GM18951 (cell line): ENCODE data around the gene DPY19L1.
"Not testable (repeated sequence)": the region's sequence is repeated elsewhere in the genome, so short reads cannot be mapped to it uniquely, and the experiment has no call there.

Experiments used
- POLR2A ChIP-seq: IDR thresholded peaks from 4 replicates; pipeline ENCODE4 v1.6.1; 2011; ENCODE audit warnings: mild to moderate bottlenecking; ENCODE audit not compliant: insufficient read length, insufficient read depth; ENCODE audit errors: extremely low read depth
- in situ Hi-C: fragments of 300-500 bp; cut with MboI; formaldehyde crosslinking; loops from one replicate; pipeline ENCODE4 v1.12.0; 2022; ENCODE audit warnings: low sequenced_read_pairs, mixed read lengths, inconsistent platforms; ENCODE audit not compliant: unreplicated experiment

DPY19L1 gene

GRCh38 chr7:35022725-35023124, 14.6 kb downstream of the DPY19L1 start:
- no peak for TF ChIP-seq POLR2A
- in situ Hi-C loops: no loop called here

- TF ChIP-seq POLR2A: no peak
- in situ Hi-C loops: no loop called here
These were observed 15.8 kb downstream of the DPY19L1 start for GRCh38 chr7:35021445-35021844.

- in situ Hi-C loops: no loop called here
- TF ChIP-seq POLR2A: no peak
These were observed 17.5 kb downstream of the DPY19L1 start for GRCh38 chr7:35019801-35020200.

GRCh38 chr7:35019179-35019729, 18.0 kb downstream of the DPY19L1 start:
- in situ Hi-C loops: no loop called here
- TF ChIP-seq POLR2A: no peak

GRCh38 chr7:35015346-35015859, 21.9 kb downstream of the DPY19L1 start:
- no peak for TF ChIP-seq POLR2A
- in situ Hi-C loops: no loop called here

- in situ Hi-C loops: no loop called here
- no peak for TF ChIP-seq POLR2A
These were observed 25.1 kb downstream of the DPY19L1 start for GRCh38 chr7:35012160-35012559.

GRCh38 chr7:35011085-35011484, 26.2 kb downstream of the DPY19L1 start:
- in situ Hi-C loops: no loop called here
- no peak for TF ChIP-seq POLR2A

- in situ Hi-C loops: no loop called here
- no peak for TF ChIP-seq POLR2A
These were observed 29.5 kb downstream of the DPY19L1 start for GRCh38 chr7:35007768-35008167.

- in situ Hi-C loops: no loop called here
These were observed 32.7 kb downstream of the DPY19L1 start for GRCh38 chr7:35004531-35005095.

GRCh38 chr7:35003679-35004303, 33.5 kb downstream of the DPY19L1 start:
- no peak for TF ChIP-seq POLR2A
- in situ Hi-C loops: no loop called here

More at GRCh38 chr7:35004531-35005095, 32.7 kb downstream of the DPY19L1 start:
- no peak for TF ChIP-seq POLR2A

GRCh38 chr7:35003177-35003650, 34.1 kb downstream of the DPY19L1 start:
- in situ Hi-C loops: not testable (repeated sequence)

GRCh38 chr7:34998335-34998734, 39.0 kb downstream of the DPY19L1 start:
- in situ Hi-C loops: not testable (repeated sequence)

- in situ Hi-C loops: not testable (repeated sequence)
These were observed 40.7 kb downstream of the DPY19L1 start for GRCh38 chr7:34996423-34997090.

- in situ Hi-C loops: no loop called here
- TF ChIP-seq POLR2A: no peak
These were observed 41.5 kb downstream of the DPY19L1 start for GRCh38 chr7:34995757-34996156.
